ENCODE data around the gene DCLK3.

DNA sequence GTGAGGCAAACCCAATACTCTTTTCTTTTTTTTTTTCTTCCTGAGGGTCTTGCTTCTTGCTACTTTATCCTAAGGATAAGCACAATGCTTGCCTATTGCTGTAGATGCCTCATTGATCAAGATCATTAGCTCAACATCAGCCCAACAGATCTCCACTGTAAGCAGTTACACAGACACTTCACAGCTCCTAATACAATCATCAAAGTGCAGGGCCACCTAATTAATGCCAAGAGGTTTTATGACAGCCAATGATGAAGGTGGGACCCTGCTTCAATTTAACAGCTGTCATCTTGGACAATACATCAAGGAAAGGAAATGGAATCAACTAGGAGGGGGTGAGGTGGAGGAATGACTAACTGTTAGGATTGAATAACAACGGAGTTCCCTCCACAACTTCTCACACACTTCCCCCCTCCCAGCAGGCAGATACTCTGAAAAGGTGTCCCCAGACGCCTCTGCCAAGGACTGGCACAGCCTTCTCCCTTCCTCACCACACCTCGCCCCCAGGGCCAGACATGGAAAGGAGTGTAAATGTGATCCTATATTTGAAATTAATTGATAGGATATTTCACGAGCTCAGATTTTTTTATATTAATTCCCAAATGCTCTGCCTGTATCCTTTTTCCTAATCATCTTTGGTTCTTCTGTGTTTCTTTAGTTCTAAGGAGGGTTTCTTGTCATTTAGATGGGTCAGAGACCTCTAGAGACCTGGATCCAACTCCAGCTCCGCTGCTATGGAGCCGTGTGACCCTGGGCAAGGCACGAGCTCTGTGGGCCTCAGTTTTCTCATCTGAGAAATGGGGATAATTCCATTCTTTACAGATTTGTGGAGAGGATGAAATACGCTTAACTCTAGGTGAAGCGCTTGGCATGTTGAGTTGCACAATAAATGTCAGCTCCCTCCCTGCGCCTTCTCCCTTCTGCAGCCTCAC is 1.2 kb downstream of the DCLK3 start:
- TF ChIP-seq CTCF (IDR thresholded peaks at IDR 0.05), result no peak
- no peak for TF ChIP-seq POLR2A (IDR thresholded peaks at IDR 0.05)
